Mesothelial cell of epicardium (in vitro differentiated cells): ENCODE data around the gene TOM1L2. TPM values are rescaled to one million over a fixed set of nuclear protein-coding genes. Genes with fewer than 3 reads are reported as not detected.

ENCODE experiments used
- DNase-seq, 2 experiments: peaks; one replicate each; pipeline ENCODE4 v3.0.0; 2021; ENCODE audit warnings: low spot score in 2 of 2; ENCODE audit not compliant: unreplicated experiment in 2 of 2
- H3K27ac Mint-ChIP-seq: 2 replicates; pipeline ENCODE4 v1.8.0; 2021; ENCODE audit warnings: mixed read lengths
- H3K27me3 Mint-ChIP-seq: 2 replicates; pipeline ENCODE4 v1.8.0; 2021; ENCODE audit warnings: low read depth, mixed read lengths
- H3K36me3 Mint-ChIP-seq: 2 replicates; pipeline ENCODE4 v1.8.0; 2021; ENCODE audit warnings: mixed read lengths
- H3K4me1 Mint-ChIP-seq: 2 replicates; pipeline ENCODE4 v1.8.0; 2021; ENCODE audit warnings: mixed read lengths
- H3K4me3 Mint-ChIP-seq: 2 replicates; pipeline ENCODE4 v1.8.0; 2021; ENCODE audit warnings: mild to moderate bottlenecking, moderate library complexity, mixed read lengths
- H3K9me3 Mint-ChIP-seq: 2 replicates; pipeline ENCODE4 v1.8.0; 2021; ENCODE audit warnings: mixed read lengths
- CTCF ChIP-seq: fragments of 200-600 bp; sonication (generic); IDR thresholded peaks from one replicate; pipeline ENCODE4 v1.5.0; 2021; ENCODE audit warnings: antibody characterized with exemption; ENCODE audit not compliant: unreplicated experiment
- total RNA-seq: library from RNA; stranded (reverse); gene quantifications from 3 replicates; pipeline ENCODE4 v1.2.1, GENCODE V29; 2021

TOM1L2 gene
- total RNA-seq, 1 donor from 2014 or later: 126 TPM

- Mint-ChIP-seq H3K36me3 (peaks cover 21% of the 10 kb centered on the region), H3K27ac (no peak overlapping the region), H3K4me1 (peaks cover 30% of the 10 kb centered on the region), H3K27me3 (no peaks in the 10 kb centered on the region), H3K4me3 (no peak overlapping the region), H3K9me3 (no peaks in the 10 kb centered on the region)
- DNase-seq: no peak
- no peak for TF ChIP-seq CTCF
These were observed 67.2 kb downstream of the TOM1L2 start for GRCh38 chr17:17905036-17905320.

GRCh38 chr17:17904166-17905035, 67.8 kb downstream of the TOM1L2 start:
- no peak for TF ChIP-seq CTCF
- no peaks in the 10 kb centered on the region for H3K9me3 Mint-ChIP-seq
- H3K27ac Mint-ChIP-seq: peak overlapping the region; percentile 43
- no peak overlapping the region for H3K4me3 Mint-ChIP-seq
- no peaks in the 10 kb centered on the region for H3K27me3 Mint-ChIP-seq
- H3K36me3 Mint-ChIP-seq: peaks cover 21% of the 10 kb centered on the region
- no peak for DNase-seq
- H3K4me1 Mint-ChIP-seq: peaks cover 36% of the 10 kb centered on the region

DNA sequence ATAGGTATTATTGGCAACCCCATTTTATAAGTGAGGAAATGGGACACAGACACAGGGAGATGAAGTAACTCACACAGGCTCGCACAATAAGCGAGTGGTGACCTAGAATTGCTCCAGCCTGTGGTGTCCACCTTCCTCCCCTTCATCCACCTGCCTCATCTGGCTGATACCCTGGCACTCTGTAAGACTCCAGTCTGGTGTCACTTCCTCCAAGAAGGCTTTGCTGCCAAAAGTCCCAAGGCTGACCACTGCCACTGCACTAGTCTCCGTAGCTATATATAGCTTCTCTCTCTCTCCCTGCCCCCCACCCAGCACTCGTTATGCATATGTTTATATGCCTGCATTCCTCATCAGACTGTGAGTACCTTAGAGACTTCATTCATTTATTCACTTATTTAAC, 69.3 kb downstream of the TOM1L2 start:
- no peak overlapping the region for H3K27ac Mint-ChIP-seq
- no peak overlapping the region for H3K4me3 Mint-ChIP-seq
- peaks cover 42% of the 10 kb centered on the region for H3K4me1 Mint-ChIP-seq
- no peak for DNase-seq
- H3K9me3 Mint-ChIP-seq: no peaks in the 10 kb centered on the region
- no peak for TF ChIP-seq CTCF
- peaks cover 21% of the 10 kb centered on the region for H3K36me3 Mint-ChIP-seq
- H3K27me3 Mint-ChIP-seq: no peaks in the 10 kb centered on the region

DNA sequence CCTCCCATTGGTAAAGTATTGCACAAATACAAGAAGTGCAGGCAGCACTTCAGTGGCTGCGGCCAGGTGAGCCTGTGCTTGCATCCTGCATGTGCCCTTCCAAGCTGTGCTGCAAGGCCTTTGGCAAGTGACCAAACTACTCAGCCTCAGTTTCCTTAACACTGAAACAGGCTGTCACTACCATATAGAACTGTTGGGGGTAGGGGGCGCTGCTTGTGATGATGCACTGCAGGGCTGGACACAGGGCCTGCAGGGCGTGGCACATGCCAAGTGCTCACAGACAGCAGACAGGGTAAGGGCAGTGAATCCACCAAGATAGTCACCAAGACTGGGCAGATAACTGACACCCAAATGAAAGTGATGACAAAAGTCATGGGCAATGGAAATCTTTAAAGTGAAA, 69.8 kb downstream of the TOM1L2 start:
- Mint-ChIP-seq H3K27ac (no peak overlapping the region), H3K27me3 (no peaks in the 10 kb centered on the region), H3K36me3 (peaks cover 22% of the 10 kb centered on the region), H3K9me3 (no peaks in the 10 kb centered on the region), H3K4me3 (no peak overlapping the region), H3K4me1 (peaks cover 41% of the 10 kb centered on the region)
- TF ChIP-seq CTCF: no peak
- no peak for DNase-seq

DNA sequence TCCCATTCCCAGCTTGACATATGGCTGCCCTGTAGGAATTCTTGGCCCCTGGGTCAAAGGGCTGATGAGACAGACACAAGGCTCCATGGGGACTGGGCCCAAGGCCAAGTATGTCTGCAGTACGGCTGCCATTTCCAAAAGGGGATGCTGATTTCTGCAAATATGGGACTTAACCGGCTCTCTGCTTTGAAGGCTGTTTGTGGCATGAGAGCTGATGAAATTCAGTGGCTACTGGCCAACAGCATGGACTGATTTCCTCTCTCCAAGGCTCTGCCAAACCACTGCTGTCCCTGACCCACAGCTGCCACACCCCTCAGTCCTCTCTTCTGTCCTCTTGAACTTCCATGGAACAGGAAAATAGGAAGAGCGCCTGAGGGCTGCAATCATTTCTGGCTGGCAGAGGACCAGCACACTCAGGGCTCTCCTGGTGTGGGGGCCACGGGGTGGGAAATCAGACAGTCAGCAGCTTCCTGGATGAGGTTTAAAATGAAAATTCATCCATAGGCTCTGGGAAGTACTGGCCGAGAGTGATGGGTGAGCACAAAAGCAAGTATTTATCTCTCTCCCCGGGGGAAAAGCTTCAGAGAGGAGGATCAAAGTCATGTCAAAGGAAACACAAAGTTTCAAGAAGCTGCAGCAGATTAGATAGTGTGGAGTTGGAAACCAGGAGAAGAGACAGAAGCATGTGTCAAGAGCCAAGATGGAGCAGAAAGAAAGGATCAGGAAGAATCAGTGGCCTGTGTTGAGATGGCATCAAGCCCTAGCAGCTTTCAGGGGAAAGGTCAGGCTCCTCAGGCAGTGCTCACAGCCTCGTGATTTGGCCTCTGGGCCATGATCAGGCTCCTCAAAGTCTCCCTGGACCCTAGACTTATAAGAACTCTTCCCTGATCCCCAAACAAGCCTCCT, 71.3 kb downstream of the TOM1L2 start:
- H3K36me3 Mint-ChIP-seq: peaks cover 19% of the 10 kb centered on the region
- no peaks in the 10 kb centered on the region for H3K27me3 Mint-ChIP-seq
- H3K9me3 Mint-ChIP-seq: no peaks in the 10 kb centered on the region
- H3K4me3 Mint-ChIP-seq: no peak overlapping the region
- H3K4me1 Mint-ChIP-seq: peaks cover 30% of the 10 kb centered on the region
- DNase-seq: peak in 1 of 2 experiments; percentile 61
- H3K27ac Mint-ChIP-seq: peak overlapping the region; percentile 91
- no peak for TF ChIP-seq CTCF
